Activated CD4-positive, alpha-beta T cell treated with anti-CD3 and anti-CD28 coated beads, Interleukin-2, amount 50 U/mL, for 48 hours (primary cell): ENCODE measurements around the gene RSRC1.
"Not testable (repeated sequence)": the region's sequence is repeated elsewhere in the genome, so short reads cannot be mapped to it uniquely, and the experiment has no call there.

Experiments used
- DNase-seq, 2 experiments: peaks; one replicate each; pipeline ENCODE4 v3.0.0-alpha.2; 2020

Gene RSRC1

GRCh38 chr3:158333736-158334135 is 223.8 kb downstream of the RSRC1 start:
- DNase-seq = no peak

GRCh38 chr3:158337110-158337509 is 227.2 kb downstream of the RSRC1 start:
- no peak for DNase-seq

- DNase-seq = no peak
Measured at GRCh38 chr3:158339638-158340037, 229.7 kb downstream of the RSRC1 start.

GRCh38 chr3:158340951-158341350 is 231.1 kb downstream of the RSRC1 start:
- DNase-seq = not testable (repeated sequence)

GRCh38 chr3:158347966-158348365 is 238.1 kb downstream of the RSRC1 start:
- no peak for DNase-seq

GRCh38 chr3:158350971-158351370 is 241.1 kb downstream of the RSRC1 start:
- no peak for DNase-seq

GRCh38 chr3:158352551-158352950 is 242.7 kb downstream of the RSRC1 start:
- no peak for DNase-seq

- no peak for DNase-seq
Measured at GRCh38 chr3:158354713-158355112, 244.8 kb downstream of the RSRC1 start.

GRCh38 chr3:158355623-158356588 is 246.0 kb downstream of the RSRC1 start:
- DNase-seq = no peak

- DNase-seq = no peak
Measured at GRCh38 chr3:158359339-158359738, 249.4 kb downstream of the RSRC1 start.

- no peak for DNase-seq
Measured at GRCh38 chr3:158360756-158361448, 251.0 kb downstream of the RSRC1 start.

GRCh38 chr3:158368271-158368670 is 258.4 kb downstream of the RSRC1 start:
- DNase-seq = no peak

- DNase-seq = no peak
Measured at GRCh38 chr3:158369279-158369678, 259.4 kb downstream of the RSRC1 start.

- DNase-seq = no peak
Measured at GRCh38 chr3:158379517-158379916, 269.6 kb downstream of the RSRC1 start.

- no peak for DNase-seq
Measured at GRCh38 chr3:158381262-158381868, 271.5 kb downstream of the RSRC1 start.

GRCh38 chr3:158382479-158382878 is 272.6 kb downstream of the RSRC1 start:
- no peak for DNase-seq

GRCh38 chr3:158384019-158384418 is 274.1 kb downstream of the RSRC1 start:
- DNase-seq = no peak

- DNase-seq = no peak
Measured at GRCh38 chr3:158395421-158395820, 285.5 kb downstream of the RSRC1 start.

GRCh38 chr3:158402590-158402989 is 292.7 kb downstream of the RSRC1 start:
- no peak for DNase-seq

GRCh38 chr3:158403013-158403412 is 293.1 kb downstream of the RSRC1 start:
- DNase-seq = no peak

GRCh38 chr3:158404131-158404718 is 294.3 kb downstream of the RSRC1 start:
- DNase-seq = no peak

- DNase-seq = no peak
Measured at GRCh38 chr3:158405507-158405906, 295.6 kb downstream of the RSRC1 start.

- no peak for DNase-seq
Measured at GRCh38 chr3:158407844-158408517, 298.1 kb downstream of the RSRC1 start.
